GM21737 (cell line): ENCODE results near the gene PCDHB5.
"Not testable (repeated sequence)": the region's sequence is repeated elsewhere in the genome, so short reads cannot be mapped to it uniquely, and the experiment has no call there.

Experiments
- ATAC-seq: cut with Tn5 transposase; IDR thresholded peaks from one replicate; pipeline ENCODE4 v1.9.1; 2021; ENCODE audit warnings: mild to moderate bottlenecking, moderate library complexity; ENCODE audit not compliant: unreplicated experiment

The PCDHB5 gene

DNA sequence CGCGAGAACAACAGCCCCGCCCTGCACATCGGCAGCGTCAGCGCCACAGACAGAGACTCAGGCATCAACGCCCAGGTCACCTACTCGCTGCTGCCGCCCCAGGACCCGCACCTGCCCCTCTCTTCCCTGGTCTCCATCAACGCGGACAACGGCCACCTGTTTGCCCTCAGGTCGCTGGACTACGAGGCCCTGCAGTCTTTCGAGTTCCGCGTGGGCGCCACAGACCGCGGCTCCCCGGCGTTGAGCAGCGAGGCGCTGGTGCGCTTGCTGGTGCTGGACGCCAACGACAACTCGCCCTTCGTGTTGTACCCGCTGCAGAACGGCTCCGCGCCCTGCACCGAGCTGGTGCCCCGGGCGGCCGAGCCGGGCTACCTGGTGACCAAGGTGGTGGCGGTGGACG is 16.6 kb downstream of the PCDHB5 start:
- not testable (repeated sequence) for ATAC-seq

DNA sequence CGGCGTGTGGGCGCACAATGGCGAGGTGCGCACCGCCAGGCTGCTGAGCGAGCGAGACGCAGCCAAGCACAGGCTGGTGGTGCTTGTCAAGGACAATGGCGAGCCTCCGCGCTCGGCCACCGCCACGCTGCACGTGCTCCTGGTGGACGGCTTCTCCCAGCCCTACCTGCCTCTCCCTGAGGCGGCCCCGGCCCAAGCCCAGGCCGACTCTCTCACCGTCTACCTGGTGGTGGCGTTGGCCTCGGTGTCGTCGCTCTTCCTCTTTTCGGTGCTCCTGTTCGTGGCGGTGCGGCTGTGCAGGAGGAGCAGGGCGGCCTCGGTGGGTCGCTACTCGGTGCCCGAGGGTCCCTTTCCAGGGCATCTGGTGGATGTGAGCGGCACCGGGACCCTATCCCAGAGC is 17.1 kb downstream of the PCDHB5 start:
- not testable (repeated sequence) for ATAC-seq

DNA sequence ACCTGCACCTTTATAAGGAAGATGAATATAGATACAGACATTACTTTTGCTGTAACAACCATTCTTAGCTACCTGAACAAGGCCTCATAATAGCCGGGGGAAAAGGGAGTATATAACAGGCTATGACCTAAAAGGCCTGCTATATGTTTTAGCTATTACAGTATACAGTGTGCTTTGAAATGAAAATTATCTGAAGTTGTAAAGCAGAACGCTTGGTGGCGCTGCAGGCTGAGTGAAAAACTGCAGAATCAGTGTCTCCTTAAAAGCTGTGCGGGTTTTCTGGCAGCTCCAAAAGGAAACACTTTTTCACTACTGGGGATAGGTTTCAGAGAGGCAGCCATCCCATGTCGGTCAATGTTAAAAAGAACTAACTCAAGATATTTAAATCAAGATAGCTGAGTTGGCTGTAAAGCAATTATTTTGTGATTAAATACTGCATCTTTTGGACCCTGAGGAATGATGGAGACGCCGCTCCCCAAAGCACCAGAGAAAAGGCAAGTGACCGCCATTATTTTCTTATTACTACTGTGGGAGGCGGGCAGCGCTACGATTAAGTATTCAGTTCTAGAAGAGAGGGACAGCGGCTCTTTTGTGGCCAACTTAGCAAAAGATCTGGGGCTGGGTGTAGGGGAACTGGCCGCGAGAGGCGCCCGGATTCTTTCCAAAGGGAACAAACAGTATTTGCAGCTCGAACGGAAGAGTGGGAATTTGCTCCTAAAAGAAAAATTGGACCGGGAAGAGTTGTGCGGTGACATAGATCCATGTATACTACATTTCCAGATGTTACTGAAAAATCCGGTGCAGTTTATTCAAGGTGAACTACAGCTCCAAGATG is 20.8 kb downstream of the PCDHB5 start:
- ATAC-seq, result no peak

DNA sequence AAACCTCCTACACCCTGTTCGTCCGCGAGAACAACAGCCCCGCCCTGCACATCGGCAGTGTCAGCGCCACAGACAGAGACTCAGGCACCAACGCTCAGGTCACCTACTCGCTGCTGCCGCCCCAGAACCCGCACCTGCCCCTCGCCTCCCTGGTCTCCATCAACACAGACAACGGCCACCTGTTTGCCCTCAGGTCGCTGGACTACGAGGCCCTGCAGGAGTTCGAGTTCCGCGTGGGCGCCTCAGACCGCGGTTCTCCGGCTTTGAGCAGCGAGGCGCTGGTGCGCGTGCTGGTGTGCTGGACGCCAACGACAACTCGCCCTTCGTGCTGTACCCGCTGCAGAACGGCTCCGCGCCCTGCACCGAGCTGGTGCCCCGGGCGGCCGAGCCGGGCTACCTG is 22.4 kb downstream of the PCDHB5 start:
- ATAC-seq, result not testable (repeated sequence)

DNA sequence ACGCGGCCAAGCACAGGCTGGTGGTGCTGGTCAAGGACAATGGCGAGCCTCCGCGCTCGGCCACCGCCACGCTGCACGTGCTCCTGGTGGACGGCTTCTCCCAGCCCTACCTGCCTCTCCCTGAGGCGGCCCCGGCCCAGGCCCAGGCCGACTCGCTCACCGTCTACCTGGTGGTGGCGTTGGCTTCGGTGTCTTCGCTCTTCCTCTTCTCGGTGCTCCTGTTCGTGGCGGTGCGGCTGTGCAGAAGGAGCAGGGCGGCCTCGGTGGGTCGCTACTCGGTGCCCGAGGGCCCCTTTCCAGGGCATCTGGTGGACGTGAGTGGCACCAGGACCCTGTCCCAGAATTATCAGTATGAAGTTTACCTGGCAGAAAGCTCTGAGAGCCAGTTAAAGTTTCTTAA is 22.9 kb downstream of the PCDHB5 start:
- ATAC-seq, result not testable (repeated sequence)

DNA sequence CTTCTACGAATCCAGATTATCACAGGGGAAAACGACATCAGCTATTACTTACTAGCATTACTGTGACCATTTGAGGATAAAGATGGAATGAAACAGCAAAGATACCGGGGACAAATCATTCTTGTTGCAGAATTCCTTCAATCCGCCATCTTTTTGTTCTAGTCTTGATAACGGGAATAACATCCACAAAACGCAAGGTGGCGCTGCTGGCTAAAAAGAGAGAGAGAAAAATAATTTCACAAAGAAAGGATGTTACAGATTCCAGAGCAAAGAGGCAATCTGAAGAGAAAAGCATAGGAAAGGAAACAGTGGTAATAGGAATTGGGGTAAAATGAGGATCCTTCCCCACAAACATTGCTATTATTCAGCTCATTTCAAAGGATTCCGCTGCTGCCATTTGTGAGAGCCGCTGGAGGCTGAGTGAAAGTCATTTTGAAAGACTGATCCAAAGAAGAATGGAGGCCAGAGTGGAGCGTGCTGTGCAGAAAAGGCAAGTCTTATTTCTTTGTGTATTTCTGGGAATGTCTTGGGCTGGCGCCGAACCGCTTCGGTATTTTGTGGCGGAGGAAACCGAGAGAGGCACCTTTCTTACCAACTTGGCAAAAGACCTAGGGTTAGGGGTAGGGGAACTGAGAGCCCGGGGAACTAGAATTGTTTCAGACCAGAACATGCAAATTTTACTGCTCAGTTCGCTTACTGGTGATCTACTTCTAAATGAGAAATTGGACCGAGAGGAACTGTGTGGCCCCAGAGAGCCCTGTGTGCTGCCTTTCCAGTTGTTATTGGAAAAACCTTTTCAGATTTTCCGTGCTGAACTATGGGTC is 37.6 kb downstream of the PCDHB5 start, which contains the start of gene PCDHB7:
TSS of gene PCDHB7 (plus strand) at position 264 of the 824 bp plus-strand sequence. CDS start at position 456, 192 bp downstream.
- ATAC-seq, result no peak

DNA sequence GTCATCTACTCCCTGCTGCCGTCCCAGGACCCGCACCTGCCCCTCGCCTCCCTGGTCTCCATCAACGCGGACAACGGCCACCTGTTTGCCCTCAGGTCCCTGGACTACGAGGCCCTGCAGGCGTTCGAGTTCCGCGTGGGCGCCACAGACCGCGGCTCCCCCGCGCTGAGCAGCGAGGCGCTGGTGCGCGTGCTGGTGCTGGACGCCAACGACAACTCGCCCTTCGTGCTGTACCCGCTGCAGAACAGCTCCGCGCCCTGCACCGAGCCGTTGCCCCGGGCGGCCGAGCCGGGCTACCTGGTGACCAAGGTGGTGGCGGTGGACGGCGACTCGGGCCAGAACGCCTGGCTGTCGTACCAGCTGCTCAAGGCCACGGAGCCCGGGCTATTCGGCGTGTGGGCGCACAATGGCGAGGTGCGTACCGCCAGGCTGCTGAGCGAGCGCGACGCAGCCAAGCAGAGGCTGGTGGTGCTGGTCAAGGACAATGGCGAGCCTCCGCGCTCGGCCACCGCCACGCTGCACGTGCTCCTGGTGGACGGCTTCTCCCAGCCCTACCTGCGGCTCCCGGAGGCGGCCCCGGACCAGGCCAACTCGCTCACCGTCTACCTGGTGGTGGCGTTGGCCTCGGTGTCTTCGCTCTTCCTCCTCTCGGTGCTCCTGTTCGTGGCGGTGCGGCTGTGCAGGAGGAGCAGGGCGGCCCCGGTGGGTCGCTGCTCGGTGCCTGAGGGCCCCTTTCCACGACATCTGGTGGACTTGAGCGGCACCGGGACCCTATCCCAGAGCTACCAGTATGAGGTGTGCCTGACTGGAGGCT is 39.5 kb downstream of the PCDHB5 start:
- not testable (repeated sequence) for ATAC-seq

DNA sequence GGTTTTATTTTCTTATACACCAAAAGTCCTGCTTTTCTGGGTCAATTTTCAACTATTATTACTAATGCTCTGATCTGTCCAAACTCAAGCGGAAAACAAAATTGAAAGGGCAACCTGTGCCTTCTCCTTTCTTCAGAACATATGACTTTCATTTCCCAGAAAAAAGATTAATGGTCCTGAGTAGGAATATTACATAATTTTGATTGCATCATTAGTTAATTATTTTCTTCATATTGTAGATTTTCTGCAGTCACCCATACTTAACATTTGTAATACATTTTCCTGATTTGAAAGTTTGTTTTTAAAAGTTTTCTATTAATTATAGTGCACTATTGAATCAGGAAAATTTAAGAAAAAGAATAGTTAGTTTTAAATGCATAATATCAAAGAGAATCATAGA is 40.9 kb downstream of the PCDHB5 start:
- ATAC-seq, result no peak

DNA sequence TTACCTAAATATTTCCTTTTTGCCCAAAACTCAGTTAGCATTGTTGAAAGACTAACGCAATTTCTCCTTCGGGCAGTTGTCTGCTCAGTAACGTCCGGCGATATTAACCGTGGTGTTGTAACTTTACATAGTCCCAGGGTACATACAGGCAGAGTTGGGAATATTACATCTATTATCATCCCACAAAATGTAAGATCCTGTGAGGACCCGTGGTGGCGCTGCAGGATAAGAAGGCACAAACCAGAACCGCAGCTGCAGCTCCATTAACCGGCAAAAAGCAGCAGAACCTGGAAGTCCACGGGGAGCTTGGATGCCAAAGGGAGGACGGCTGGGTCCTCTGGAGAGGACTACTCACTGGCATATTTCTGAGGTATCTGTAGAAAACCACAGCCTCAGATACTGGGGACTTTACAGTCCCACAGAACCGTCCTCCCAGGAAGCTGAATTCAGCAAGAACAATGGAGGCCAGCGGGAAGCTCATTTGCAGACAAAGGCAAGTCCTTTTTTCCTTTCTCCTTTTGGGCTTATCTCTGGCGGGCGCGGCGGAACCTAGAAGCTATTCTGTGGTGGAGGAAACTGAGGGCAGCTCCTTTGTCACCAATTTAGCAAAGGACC is 42.7 kb downstream of the PCDHB5 start, which contains the start of gene PCDHB8:
TSS of gene PCDHB8 (plus strand) at position 214 of the 615 bp plus-strand sequence. CDS start at position 459, 245 bp downstream.
- ATAC-seq, result not testable (repeated sequence)

DNA sequence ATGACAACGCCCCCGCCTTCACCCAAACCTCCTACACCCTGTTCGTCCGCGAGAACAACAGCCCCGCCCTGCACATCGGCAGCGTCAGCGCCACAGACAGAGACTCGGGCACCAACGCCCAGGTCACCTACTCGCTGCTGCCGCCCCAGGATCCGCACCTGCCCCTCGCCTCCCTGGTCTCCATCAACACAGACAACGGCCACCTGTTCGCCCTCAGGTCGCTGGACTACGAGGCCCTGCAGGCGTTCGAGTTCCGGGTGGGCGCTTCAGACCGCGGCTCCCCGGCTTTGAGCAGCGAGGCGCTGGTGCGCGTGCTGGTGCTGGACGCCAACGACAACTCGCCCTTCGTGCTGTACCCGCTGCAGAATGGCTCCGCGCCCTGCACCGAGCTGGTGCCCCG is 44.4 kb downstream of the PCDHB5 start:
- ATAC-seq, result not testable (repeated sequence)

DNA sequence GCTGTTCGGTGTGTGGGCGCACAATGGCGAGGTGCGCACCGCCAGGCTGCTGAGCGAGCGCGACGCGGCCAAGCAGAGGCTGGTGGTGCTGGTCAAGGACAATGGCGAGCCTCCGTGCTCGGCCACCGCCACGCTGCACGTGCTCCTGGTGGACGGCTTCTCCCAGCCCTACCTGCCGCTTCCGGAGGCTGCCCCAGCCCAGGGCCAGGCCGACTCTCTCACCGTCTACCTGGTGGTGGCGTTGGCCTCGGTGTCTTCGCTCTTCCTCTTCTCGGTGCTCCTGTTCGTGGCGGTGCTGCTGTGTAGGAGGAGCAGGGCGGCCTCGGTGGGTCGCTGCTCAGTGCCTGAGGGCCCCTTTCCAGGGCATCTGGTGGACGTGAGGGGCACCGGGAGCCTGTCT is 44.9 kb downstream of the PCDHB5 start:
- ATAC-seq, result not testable (repeated sequence)

DNA sequence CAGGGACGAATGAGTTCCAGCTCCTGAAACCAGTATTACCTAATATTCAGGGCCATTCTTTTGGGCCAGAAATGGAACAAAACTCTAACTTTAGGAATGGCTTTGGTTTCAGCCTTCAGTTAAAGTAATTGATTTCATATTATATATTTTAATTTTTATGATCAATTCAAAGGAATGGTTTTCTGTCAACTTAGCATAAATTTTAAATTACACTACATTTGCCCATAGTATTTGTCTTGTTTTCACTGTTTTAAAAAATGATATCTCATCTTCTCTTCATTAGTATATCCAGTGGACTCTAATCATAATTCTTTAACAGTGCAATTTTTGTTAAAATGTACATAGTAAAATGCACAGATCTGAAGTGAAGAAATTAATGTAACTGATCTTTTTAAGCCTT is 45.3 kb downstream of the PCDHB5 start:
- ATAC-seq, result no peak

DNA sequence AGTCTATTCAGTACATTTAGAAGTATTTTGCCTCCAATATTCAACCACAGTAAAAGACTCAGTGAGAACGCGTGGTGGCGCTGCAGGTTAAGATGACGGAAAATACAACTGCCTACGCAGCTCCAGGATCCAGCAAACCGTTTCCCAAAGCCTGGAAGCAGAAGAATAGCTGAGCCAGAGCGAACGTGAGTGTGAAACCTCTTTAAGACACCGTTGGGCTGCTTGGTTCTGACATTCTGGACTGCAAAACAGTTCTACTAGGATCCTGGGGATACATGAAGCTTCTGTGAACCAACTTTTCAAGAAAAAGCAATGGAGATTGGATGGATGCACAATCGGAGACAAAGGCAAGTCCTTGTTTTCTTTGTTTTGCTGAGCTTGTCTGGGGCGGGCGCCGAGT is 47.2 kb downstream of the PCDHB5 start, which contains the start of gene PCDHB16:
TSS of gene PCDHB16 (plus strand) at position 140 of the 400 bp plus-strand sequence. CDS start at position 313, 173 bp downstream.
- ATAC-seq, result no peak

DNA sequence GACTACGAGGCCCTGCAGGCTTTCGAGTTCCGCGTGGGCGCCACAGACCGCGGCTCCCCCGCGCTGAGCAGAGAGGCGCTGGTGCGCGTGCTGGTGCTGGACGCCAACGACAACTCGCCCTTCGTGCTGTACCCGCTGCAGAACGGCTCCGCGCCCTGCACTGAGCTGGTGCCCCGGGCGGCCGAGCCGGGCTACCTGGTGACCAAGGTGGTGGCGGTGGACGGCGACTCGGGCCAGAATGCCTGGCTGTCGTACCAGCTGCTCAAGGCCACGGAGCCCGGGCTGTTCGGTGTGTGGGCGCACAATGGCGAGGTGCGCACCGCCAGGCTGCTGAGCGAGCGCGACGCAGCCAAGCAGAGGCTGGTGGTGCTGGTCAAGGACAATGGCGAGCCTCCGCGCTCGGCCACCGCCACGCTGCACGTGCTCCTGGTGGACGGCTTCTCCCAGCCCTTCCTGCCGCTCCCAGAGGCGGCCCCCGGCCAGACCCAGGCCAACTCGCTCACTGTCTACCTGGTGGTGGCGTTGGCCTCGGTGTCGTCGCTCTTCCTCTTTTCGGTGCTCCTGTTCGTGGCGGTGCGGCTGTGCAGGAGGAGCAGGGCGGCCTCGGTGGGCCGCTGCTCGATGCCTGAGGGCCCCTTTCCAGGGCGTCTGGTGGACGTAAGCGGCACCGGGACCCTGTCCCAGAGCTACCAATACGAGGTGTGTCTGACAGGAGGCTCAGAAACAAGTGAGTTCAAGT is 49.3 kb downstream of the PCDHB5 start:
- not testable (repeated sequence) for ATAC-seq

DNA sequence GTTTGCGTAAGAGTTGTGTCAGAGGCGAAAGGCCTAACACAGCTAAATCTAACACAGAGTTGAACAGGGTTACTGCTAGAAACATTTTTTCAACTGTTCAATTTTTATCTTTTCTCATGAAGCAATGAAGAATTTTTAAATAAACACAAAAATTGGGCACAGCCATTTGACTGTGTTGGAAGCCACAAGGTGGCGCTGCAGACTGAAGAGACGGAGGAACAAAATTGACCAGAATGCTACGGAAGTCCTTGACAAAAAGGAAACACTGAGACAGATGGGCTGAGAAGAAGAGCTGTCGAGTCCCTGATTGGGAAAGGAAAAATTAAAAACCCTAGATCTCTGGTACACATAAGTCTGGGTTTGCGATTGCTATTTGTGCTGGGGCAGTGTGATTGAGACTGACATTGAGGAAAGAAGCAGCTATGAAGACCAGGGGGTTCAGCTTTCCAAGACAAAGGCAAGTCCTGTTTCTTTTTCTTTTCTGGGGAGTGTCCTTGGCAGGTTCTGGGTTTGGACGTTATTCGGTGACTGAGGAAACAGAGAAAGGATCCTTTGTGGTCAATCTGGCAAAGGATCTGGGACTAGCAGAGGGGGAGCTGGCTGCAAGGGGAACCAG is 52.0 kb downstream of the PCDHB5 start, which contains the start of gene PCDHB9:
TSS of gene PCDHB9 (plus strand) at position 265 of the 616 bp plus-strand sequence. CDS start at position 423, 158 bp downstream.
- no peak for ATAC-seq
